Gastroesophageal sphincter (tissue), 4 donors: Measurements from ENCODE around the gene NFKBIE. TPM values are rescaled to one million over a fixed set of nuclear protein-coding genes. Genes with fewer than 3 reads are reported as not detected.

ENCODE experiments used
- ATAC-seq: fragments of 150-250 bp; one replicate; pipeline ENCODE4 v1.9.1; 2016; ENCODE audit warnings: mild to moderate bottlenecking, moderate library complexity
- H3K27ac ChIP-seq, 4 donors: fragments of 200-600 bp; sonication (generic) in 3 of 4; 1 replicate in 3 of 4; 2 replicates in 1 of 4; pipeline ENCODE4 v1.5.1; 2016 to 2019
- H3K27me3 ChIP-seq: fragments of 200-600 bp; sonication (generic); one replicate; pipeline ENCODE4 v1.5.1; 2019
- H3K36me3 ChIP-seq, 2 donors: fragments of 200-600 bp; sonication (generic); one replicate each; pipeline ENCODE4 v1.5.1; 2019; ENCODE audit warnings: control low read depth in 1 of 2
- H3K4me1 ChIP-seq, 3 donors: fragments of 200-600 bp; sonication (generic); 1 replicate in 2 of 3; 2 replicates in 1 of 3; pipeline ENCODE4 v1.5.1; 2016 to 2019; ENCODE audit warnings: control low read depth in 2 of 3
- H3K4me3 ChIP-seq, 2 donors: fragments of 200-600 bp; sonication (generic); one replicate each; pipeline ENCODE4 v1.5.1; 2019; ENCODE audit warnings: mild to moderate bottlenecking in 1 of 2, moderate library complexity in 1 of 2
- H3K9me3 ChIP-seq, 3 donors: fragments of 200-600 bp; sonication (generic); one replicate each; pipeline ENCODE4 v1.5.1; 2017 to 2019; ENCODE audit warnings: control low read depth in 2 of 3
- EP300 ChIP-seq: sonication (generic); formaldehyde crosslinking; IDR thresholded peaks from one replicate; pipeline ENCODE4 v1.6.1; 2017; ENCODE audit warnings: antibody characterized with exemption, mild to moderate bottlenecking
- POLR2A ChIP-seq, 2 donors: fragments of 450-650 bp; IDR thresholded peaks; one replicate each; pipeline ENCODE4 v1.6.1; 2017; ENCODE audit warnings: antibody characterized with exemption in 2 of 2, mild to moderate bottlenecking in 2 of 2, moderate library complexity in 1 of 2
- POLR2AphosphoS5 ChIP-seq: sonication (generic); formaldehyde crosslinking; IDR thresholded peaks from one replicate; pipeline ENCODE4 v1.6.1; 2017; ENCODE audit warnings: antibody characterized with exemption
- WGBS, 2 donors: methylation state at CpG; one replicate each; pipeline ENCODE4 v1.1.5; 2018; ENCODE audit warnings: low coverage in 1 of 2; 5-methylcytosine and 5-hydroxymethylcytosine counted together
- small RNA-seq, 4 donors: library from RNA; depleted of rRNA; stranded (forward); fragments of <200 nt; gene quantifications; one replicate each; pipeline ENCODE3, GENCODE V24; 2016
- total RNA-seq, 4 donors: library from RNA; depleted of rRNA; stranded (reverse); fragments of >200 nt; gene quantifications; one replicate each; pipeline ENCODE4 v1.1.0, GENCODE V29; 2016
- TF ChIP-seq, protein P1 (sequence below), 4 experiments: fragments of 200-600 bp in 2 of 4; fragments of 450-650 bp in 2 of 4; sonication (generic) in 1 of 4; IDR thresholded peaks; one replicate each; pipeline ENCODE4 v1.5.1; 2017 to 2019; ENCODE audit warnings: antibody characterized with exemption in 4 of 4, mild to moderate bottlenecking in 2 of 4, moderate library complexity in 2 of 4

NFKBIE gene
- total RNA-seq, 4 donors from 2014 or later: 4.2 to 13.4 (median 5.7) TPM

DNA sequence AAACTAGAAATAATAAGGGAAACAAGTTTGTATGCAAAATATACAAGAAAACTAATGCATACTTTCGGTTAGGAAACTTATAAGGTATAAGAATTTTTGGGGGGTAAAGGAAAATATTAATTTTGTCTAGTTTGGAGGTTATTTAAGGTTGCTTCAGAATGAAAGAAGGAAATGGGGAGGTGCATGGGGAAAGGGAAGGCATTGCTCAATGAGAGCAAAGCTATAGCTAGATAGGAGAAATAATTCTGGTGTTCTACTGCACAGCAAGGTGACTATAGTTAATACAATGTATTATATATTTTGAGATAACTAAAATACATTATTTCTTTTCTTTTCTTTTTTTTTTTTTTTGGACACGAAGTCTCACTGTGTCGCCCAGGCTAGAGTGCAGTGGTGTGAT is 54.1 kb downstream of the NFKBIE start:
- ATAC-seq: no peak
- H3K4me1 ChIP-seq: peaks cover 0 to 5% (median 0%) of the 10 kb centered on the region in 3 donors
- H3K27me3 ChIP-seq: no peaks in the 10 kb centered on the region
- no peak for TF ChIP-seq POLR2AphosphoS5
- no peak for TF ChIP-seq POLR2A (IDR thresholded peaks at IDR 0.05)
- TF ChIP-seq, protein P1, sequence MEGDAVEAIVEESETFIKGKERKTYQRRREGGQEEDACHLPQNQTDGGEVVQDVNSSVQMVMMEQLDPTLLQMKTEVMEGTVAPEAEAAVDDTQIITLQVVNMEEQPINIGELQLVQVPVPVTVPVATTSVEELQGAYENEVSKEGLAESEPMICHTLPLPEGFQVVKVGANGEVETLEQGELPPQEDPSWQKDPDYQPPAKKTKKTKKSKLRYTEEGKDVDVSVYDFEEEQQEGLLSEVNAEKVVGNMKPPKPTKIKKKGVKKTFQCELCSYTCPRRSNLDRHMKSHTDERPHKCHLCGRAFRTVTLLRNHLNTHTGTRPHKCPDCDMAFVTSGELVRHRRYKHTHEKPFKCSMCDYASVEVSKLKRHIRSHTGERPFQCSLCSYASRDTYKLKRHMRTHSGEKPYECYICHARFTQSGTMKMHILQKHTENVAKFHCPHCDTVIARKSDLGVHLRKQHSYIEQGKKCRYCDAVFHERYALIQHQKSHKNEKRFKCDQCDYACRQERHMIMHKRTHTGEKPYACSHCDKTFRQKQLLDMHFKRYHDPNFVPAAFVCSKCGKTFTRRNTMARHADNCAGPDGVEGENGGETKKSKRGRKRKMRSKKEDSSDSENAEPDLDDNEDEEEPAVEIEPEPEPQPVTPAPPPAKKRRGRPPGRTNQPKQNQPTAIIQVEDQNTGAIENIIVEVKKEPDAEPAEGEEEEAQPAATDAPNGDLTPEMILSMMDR (IDR thresholded peaks at IDR 0.05): no peak
- no peak for TF ChIP-seq EP300
- no peak overlapping the region for H3K4me3 ChIP-seq
- no peaks in the 10 kb centered on the region for H3K9me3 ChIP-seq
- 68 to 93% methylated on average over 2 to 3 of the region's 3 CpGs for WGBS, 2 donors
- H3K36me3 ChIP-seq: no peaks in the 10 kb centered on the region
- H3K27ac ChIP-seq: no peak overlapping the region

Small RNA genes within 50 kb of the gene (small RNA-seq; reads per million reads assigned to genes)
- gene RN7SL811P: 0 reads per million in 4 donors

Other genes with a start within 250 kb of the NFKBIE start
- 10 to 100 TPM; 31.6 to 40.5 (median 35.8) TPM for gene MRPL14, start 138.1 kb downstream of the NFKBIE start, total RNA-seq
- 10 to 100 TPM; 11.3 to 32.0 (median 23.9) TPM for gene TMEM63B, start 138.0 kb downstream of the NFKBIE start, total RNA-seq
- under 1 TPM in 3 of 4 donors, not detected in 1; 0.19 to 0.45 (median 0.27) TPM for gene CAPN11, start 106.7 kb downstream of the NFKBIE start, total RNA-seq
- gene MYMX, start 48.6 kb downstream of the NFKBIE start, total RNA-seq: 1 to 10 TPM in 1 of 4 donors, not detected in 3; 1.4 TPM
- gene SLC29A1, start 42.0 kb downstream of the NFKBIE start, total RNA-seq: 100 to 1,000 TPM; 101 to 281 (median 134) TPM
- 100 to 1,000 TPM; 553 to 749 (median 626) TPM for gene HSP90AB1, start 18.4 kb downstream of the NFKBIE start, total RNA-seq
- gene SLC35B2, start 8.0 kb downstream of the NFKBIE start, total RNA-seq: 10 to 100 TPM; 21.3 to 34.0 (median 25.6) TPM
- gene TMEM151B, start 4.9 kb upstream of the NFKBIE start, total RNA-seq: under 1 TPM in 2 of 4 donors, not detected in 2; 0.27 to 0.69 TPM
- gene AARS2, start 47.8 kb upstream of the NFKBIE start, total RNA-seq: 1 to 10 TPM; 6.1 to 9.4 (median 6.9) TPM
- not detected for gene SPATS1, start 77.1 kb upstream of the NFKBIE start, total RNA-seq
- gene CDC5L, start 122.2 kb upstream of the NFKBIE start, total RNA-seq: 10 to 100 TPM; 23.3 to 32.1 (median 28.5) TPM